Colon (tissue), 2 donors: ENCODE data around the gene MELTF.

Experiments used
- FAIRE-seq: peaks from 2 replicates; lab custom pipeline; 2012; peaks lifted over from hg19 to GRCh38; lab: Jason Lieb, UNC
- donor health status: control.
- donor health status: control.

Gene MELTF

DNA sequence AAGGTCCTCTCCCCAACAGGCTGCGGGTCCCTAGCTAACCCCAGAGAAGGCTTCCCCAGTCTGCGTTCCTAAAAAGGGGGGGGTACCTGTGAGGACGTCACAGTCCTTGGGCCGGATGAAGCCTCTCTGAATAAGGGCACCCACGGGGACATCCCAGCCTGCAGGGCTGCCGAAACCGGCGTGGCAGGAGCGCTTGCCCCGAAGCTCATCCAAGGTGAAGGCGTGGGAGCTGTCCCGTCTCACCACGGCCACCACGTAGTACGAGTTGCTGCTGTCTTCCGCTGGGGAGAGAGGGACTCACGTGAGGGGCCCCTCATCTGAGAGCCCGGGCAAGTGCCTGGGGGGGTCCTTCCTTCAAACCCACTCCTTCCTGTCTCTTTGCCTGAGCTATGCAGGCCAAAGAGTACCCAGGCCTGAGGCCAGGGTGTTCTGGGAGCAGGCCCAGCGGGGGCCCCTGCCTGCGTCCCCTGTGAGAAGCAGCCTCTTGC lies 20.0 kb downstream of the MELTF start:
- no peak for FAIRE-seq

DNA sequence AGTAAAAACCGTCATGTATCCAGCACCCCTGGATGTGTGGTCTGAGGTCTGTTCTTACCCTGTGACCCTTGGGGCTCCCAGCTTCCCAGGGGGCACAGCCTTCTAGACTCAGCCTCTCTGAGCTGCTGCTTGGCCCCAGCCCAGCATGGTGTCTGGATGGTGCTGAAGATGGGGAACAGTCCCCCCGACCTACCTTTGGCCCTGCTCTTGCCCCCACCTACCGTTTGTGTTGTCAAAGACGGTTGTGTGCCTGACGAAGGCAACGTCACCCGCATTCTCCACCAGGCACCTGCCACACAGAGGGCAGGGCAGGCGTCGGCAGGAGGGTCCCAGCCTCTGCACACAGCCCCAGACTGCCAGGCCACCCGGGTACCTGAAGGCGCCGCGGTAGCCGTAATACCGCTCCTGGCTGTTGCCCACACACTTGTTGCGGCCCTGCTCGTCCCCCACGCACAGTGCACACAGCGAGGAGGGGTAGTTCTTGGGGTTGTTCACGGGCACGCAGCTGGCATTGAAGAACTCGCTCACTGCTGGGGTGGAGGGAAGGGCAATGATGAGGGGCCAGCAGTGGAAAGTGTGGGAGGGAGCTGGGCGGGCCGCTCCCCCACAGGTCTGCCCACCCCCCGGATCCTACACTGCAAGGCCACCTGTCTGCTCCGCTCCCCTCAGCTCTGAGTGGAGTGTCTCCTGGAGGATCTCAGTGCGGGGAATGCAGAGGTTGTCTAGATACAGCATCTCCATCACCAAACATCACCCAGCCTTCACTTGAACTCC lies 21.0 kb downstream of the MELTF start:
- FAIRE-seq, result no peak

DNA sequence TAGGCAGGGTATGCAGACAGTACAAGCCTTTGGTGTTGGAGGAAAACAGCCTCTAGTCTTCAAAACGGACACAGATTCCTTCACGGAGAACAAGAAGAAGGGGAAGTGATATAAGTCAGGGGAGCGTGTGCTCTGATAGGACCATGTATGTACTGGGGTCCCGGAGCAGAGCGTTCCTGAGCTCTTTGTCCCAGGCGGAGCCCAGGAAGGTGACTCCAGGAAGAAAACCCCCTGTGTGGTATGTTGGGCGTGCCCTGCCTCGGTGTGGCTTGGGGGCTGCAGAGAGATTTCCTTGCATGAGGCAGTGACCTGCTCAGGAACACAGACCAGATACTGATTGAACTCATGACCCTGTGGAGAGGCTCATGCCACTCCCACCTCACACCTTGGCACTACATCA lies 21.7 kb downstream of the MELTF start:
- no peak for FAIRE-seq

DNA sequence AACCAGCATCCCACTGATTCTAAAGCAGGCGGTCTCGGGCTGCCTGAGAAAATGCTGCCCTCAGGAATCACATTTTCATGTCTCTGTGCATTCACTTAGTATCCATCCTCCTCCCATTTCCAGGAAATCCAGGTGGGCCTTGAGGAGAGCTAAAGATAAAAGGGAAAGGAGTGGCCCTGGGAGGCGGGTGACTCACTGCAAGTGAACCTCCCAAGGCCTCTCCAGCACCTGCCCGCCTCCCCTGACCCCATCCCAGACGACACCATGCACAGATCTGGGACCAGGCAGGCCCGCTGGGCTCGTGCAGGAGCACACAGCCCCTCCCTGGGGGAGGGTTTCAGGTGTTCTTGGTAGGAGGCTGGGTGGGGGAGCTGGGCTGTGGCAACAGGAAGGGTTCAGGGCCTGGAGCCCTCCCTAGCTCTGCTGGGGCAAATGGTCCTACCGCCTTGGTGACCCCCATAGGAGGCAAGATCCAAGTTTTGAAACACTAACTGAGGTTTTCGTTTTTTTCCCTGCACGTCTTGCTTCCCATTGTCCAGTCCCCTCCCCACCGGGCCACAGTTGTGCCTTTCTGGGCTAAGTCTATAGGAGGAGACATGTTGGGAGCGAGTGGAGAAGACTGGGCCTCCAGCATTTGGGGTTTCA lies 22.2 kb downstream of the MELTF start:
- no peak for FAIRE-seq

DNA sequence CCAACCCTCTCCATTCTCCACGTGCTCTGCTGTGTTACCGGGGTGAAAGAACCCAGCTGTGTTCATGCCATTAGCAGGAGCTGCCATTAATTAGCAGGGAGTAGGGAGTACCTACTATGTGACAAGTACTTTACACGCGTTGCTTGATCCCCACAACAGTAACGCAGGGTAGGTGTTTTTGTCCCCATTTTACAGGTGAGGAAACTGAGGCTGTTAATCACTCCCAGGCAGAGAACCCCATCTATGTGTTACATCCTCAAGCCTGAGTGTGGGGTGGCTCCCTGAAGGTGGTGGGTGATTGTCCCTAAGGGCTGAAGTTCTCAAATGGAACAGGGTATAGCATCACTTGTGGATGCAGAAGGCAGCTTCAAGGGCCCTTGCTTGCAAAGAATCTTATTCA lies 22.8 kb downstream of the MELTF start:
- no peak for FAIRE-seq

DNA sequence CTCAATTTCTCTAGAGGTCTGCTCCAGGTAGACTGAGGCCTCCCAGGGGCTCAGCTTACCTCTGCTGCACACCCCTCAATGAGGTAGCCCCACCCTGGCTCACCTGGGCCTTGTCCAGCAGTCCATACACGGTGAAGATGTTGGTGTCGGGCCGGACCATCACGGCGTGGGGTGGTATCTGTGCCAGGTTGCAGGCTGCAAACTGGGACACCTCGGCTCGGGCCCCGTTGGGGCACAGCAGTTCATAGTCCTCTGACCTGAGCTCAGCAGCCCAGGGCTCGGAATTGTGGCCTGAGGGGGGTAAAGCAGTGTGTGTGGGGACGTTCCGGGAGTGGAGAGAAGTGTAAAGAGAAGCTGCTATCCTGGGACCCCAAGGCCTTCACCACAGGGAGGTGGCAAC lies 23.2 kb downstream of the MELTF start:
- FAIRE-seq, result no peak

DNA sequence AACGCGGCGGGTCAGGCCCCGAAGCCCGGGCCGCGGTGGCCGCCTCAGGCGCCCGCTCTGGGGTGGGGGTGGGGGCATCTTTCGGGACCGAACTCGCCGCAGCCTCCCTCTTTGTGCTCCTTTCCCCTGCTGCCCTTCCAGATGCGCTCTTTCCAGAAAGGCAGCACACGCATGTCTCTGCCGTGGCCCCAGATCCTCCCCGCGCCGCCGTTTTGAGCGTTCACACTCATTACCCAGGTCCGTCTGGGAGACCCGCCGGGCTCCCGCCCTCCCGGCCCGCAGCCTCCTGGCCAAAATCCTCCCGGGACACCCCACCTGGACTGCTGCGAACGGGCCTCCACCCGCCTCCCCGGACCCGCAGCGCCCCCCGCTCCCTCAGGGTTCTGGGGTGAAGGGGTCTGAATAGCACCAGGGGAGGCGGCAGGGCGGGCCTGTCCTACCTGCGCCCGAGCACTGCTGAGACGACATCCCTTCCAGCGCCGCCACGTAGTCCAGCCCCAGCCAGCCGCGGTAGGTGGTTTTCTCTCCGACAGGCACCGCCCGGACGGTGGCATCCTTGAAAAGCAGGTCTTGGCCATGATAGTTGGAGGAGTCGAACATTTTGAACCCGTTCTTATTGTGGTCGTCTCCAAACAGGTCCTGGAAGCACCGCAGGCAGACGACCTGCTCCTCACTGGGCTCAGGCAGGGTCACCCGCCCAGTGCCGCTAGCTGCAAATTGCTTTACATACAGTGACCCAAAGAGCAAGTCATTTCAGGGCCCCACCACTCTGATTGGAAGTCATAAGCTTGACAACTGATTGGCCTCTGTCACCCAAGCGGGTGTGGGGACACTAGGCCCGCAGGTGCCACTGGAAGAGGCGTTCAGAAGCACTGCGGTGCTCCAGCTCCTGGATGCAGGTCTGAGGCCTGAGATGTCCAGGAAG lies 25.9 kb downstream of the MELTF start:
- FAIRE-seq, result no peak

DNA sequence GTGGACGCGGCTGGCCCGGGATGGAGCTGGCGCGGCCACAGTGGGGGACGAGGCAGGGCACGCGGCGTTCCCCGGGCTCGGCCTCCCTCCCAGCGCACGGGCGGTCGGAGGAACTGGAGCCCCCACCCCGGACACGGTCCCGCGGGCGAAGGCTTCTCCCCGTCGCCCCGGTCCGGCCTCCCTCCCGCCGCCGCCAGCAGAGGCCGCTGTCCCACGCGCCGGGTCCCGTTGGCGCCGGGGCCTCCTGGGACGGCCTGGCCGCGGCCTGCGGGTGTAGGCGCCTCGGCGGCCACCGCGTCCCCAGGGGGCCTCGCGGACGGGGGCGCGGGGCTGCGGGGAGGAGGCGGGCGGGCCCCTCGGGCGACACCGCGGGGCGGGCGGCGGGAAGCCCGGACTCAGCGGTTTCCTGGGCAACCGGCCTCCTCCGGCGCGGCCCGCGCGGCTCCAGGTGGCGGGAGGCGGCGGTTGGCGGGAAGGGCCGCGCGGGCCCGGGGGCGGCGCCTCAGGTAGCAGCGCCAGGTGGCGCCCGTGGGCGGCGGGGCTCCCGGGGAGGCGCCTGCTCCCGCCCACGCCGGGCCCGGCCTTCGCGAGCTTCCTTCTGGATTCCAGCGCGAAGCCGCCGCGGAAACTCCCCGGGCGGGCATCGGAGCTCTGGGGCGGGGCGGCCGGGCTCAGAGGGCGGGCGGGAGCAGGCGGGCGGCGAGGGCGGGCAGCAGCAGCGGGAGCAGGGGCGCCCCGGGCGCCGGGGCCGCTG lies 26.7 kb downstream of the MELTF start:
- FAIRE-seq, result no peak

DNA sequence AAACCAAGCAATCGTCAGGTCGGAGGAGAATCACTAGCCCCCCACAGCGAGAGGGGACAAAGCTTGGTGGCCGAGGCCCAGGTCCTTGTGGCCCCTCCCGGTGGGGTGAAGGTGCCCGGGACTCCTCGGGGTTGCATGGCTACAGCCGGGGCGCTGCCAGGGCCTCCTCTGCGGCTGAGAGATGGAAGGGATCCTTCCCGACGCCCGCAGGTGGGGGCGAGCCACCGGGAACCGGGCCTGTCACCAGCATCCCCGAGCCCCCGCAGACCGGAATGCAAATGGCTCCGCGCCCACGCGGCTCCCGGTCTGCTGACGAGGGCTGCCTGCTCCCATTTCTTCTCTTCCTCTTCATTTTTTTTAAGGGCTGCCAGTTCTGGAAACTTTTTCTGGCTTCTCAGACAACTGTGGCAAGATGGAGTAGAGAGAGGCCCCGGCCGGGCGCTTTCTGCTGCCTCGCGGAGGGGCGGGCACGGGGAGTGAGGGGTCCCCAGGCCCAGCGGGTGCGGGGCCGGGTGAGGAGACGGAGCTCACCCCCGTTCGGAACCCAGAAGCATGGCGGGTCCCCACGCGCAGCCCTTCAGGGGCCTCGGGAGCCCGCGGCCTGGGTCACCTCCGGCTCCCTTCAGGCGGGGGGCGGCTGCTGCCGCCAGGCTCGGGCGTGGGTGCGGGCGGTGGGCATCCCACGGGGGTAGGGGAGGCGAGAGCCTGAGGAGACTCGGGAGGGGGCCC lies 27.5 kb downstream of the MELTF start:
- FAIRE-seq, result no peak

DNA sequence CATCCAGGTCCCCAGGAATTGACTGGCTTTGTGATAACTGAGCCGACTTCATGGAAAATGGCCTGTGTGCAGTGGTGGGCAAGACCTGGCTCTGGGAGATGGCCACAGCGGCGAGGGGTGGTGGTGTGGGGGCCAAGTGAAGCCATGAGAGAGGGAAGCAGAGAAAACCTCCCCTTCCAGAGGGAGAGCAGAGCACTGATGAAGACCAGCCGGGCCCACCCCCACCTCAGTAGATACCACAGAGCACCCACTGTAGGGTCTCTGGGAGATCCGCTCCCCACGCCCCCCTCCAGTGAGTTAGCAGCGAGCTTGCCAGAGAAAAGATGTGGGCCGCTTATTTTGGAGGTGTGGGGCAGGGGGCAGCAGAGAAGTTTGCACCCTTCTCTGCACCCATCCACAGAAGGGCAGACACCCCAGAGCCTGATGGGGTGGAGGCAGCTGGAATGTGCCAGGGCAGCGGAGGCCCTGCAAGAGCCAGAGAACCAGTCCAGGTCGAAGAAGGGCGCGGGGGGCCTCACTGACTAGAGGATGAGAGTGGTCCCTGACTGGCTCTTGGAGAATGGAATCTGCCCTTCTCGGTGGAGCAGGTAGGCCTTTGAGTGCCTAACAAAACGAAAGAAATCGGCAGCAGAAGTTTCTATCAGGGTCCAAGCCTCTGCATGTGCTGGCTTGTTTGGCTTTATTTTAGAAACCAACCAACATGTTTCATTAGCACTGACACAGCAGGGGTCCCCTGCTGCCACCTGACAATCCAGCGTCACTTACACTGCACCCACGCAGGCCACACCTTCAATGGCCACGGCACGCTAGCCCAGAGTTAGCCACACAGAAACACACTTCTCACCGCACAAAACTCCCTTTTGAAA lies 28.3 kb downstream of the MELTF start:
- FAIRE-seq, result no peak

DNA sequence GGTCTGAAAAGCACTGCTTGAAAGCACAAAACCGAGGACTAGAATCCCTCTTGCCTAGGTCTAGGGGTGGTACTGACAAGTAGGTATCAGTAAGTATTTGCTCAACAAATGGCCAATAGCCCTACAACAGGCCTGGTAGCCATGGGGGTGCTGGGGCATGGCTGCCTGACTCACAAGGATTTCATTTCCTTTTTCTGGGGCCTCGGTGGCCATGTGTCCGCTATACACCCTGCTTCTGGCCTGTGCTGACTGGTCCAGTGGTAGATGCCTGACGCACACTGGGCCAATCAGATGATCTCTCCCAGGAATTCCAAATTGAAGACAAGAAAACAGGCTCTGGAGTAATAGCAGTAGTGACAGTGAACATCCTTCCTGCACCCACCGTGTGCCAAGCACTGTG lies 29.4 kb downstream of the MELTF start:
- FAIRE-seq, result no peak

DNA sequence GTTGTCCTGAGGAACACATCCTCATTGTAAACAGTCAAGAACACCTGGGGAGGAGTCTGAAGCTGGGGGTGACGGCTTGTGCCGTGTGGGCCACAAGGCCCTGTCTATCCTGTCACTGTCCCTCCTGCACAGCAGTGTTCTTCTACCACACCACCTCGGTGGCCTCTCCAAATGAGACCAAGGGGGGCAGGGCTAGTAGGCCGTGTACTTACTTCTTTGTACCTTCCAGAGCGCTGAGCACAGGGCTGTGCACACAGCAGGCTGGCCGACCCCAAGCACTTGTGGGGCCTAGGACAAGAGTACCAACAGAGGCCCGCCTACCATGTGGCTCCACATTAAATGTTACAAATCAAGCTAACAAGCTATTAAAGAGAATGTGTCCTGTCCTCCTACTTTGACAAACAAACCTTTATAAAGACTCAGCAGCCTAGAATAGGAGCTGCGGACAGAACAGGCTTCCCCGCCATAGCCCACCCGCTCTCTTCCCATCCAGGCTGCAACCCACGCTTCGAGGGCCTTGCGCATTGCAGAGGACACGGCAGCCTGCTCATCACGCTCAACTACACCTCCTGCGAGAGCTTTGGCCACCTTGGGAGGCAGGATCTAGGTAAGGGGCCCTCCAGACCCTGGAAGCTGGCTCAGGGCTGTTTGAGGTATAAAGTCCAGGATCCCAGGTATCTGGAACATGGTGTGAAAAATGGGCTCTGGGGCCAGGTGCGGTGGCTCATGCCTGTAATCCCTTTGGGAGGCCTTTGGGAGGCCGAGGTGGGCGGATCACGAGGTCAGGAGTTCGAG lies 30.5 kb downstream of the MELTF start:
- no peak for FAIRE-seq

DNA sequence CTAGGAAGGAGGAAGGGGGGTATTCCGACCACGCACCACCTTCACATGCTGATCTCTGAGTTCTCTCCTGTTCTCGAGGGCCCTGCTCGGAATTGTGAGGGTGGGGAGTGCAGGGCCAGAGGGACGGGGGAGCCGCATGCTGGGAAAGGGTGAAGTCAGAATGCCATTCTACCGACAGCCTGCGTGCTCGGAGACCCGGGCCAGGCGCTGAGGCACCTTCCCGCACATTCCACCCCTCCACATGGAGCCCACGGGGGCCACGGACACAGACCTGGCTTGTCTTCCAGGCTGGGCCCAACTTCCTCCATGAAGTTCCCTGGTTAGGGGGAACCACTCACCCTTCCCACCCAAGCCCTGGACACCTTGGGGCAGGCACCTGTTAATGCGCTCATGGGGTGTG lies 32.3 kb downstream of the MELTF start:
- no peak for FAIRE-seq

DNA sequence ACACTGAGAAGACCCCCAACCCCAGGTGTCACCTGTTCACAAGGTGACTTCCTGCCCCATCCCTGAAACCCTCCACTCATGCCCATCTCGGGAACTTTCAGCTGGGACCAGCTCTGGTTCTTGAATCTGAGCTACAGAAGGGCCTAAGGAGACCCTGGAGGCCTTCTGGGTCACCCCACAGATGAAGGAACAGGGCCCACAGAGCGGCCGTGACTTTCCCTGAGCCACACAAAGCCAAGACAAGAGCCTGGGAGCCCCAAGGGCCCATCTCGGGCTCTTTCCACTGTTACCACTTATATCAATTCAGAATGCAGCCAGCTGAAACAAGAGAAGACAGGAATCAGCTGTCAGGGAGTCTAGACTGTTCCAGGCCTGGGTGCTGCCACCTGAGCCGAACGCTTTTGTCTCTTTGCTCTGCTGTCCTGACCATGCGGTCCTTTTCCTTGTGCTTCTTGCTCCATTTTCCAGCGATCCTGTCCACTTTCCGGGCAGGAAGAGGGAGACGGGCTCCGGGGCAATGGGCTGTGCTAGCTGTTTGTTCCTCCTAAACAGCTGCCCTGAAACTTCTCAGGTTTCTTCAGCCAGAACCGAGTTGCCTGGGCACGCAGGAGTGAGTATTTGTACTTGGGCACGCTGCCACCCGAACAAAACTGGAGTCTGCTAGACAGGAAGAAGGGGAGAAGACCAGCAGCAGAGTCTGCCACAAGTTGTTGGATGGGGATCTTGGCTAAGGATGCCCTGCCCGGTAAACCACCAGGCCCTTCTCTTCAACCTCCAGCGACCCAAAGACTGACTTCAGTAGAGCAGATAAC lies 33.0 kb downstream of the MELTF start:
- no peak for FAIRE-seq

DNA sequence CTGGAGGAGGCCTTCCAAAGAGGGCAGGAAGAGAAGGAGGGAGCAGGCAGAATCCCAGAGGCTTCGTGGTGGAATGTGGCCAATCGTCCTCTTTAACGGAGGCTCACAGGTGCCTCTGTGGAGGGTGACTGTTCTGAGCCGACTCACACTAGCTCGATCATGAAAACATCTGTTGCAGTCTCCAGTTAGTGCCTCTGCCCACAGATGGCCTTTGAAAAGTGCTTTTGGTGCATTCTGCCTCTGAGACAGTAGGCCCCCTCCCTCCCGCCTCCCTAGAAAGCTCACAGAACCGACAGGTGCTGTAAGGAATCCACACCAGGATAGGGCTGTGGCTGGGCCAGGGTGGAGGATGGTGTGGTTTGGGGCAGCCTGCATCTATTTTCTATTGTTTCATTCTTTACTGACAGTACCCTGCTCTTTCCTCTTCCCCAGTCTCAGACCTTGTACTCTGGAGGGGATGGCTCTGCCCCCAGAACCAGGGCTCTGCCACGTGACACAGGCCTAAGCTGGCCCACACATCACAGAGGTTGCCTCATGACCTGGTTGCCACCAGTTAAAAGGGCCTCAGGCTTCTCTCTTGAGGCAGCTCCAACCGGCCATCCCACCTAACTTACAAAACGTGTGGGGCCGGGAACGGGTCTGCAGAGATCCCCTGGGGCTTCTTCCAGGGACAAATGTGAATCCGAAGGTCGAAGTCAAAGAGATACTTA lies 33.8 kb downstream of the MELTF start:
- FAIRE-seq, result no peak

DNA sequence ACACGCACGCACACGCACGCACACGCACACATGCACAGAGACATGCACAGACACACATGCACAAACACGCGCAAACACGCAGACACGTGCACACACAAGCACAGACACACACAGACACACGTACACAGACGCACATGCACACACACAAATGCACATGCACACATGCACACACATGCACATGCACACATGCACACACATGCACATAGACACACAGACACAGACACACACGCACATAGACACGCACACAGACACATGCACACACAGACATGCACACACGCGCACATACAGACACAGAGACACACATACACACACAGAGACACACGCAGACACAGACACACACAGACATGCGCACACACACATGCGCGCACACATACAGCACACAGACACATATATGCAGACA lies 34.6 kb downstream of the MELTF start:
- no peak for FAIRE-seq

DNA sequence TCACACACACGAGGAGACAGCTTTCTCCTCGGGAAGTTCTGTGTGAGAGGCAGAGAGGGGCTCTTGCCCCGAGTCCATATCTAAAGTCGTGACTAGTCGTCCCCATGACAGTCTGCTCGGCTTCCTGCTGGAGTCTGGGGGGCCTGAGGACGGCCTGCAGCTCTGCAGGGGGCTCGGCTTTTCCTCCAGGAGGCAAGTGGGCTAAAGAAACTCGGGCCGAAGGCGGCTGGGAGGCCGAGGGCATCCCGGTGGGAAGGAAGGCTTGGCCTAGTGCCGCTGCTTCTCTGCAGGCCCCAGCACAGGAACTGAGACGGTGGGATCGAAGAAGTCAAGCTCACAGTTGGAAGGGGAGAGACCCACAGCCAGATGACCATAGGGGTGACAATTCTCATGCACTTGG lies 35.6 kb downstream of the MELTF start:
- no peak for FAIRE-seq

DNA sequence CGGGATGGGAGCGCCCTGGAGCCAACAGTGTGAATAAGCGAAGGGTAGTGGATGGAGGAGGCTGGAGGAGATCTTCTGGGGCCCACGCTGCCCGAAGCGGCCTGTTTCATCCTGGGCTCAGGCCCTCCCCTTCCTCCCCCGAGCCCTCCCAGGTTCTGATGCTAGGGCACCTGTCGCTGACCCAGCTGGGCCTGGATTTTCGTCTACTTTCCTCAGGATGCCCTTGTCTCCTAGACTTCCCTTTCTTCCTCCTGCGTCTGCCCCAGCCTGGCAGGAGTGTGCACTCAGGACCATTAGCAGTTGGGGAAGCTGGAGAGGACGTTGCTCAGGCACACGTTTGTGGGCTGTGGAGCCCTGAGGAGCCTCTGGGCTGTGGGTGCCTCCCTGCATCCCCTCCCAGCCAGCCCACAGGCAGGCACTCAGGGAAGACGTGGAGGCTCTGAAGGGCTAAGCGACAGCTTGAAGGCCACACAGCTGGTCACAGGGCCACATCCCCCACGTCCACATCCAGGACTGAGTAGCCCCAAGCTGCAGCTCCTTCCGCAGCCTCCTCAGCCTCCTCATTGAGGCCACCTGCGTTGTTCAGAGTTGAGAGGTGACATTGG lies 37.1 kb downstream of the MELTF start:
- no peak for FAIRE-seq
